ENCODE data around the gene KRTAP9-1. TPM values are rescaled to one million over a fixed set of nuclear protein-coding genes. Genes with fewer than 3 reads are reported as not detected.
"Not testable (repeated sequence)": the region's sequence is repeated elsewhere in the genome, so short reads cannot be mapped to it uniquely, and the experiment has no call there.

Gene KRTAP9-1
- total and polyA plus RNA-seq, 4 donors = not detected

DNA sequence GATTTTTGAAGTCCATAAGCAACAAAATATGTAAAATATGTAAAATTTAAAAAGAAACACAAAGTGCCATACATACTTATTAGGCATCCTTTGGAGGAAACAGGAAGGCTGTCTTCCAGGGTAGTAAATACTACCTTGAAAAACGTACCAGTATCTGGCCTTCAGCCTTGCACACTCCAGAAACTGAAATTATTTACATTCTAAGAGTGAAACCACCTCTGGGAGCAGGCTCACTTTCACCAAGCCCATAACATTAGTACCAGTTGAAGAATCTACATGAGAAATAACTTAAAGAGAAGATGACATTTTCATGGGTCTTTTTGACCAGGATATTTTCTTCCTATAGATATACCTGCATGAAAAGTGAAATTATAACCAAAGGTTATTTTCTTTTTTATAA lies 6.4 kb downstream of the KRTAP9-1 start:
- H3K27me3 ChIP-seq (ENCODE audit: control insufficient read depth in 1 of 2, insufficient read depth in 2 of 2, low read length in 1 of 2) = no peaks in the 10 kb centered on the region
- no peaks in the 10 kb centered on the region for H3K4me1 ChIP-seq (ENCODE audit: control insufficient read depth in 1 of 2, insufficient read depth in 2 of 2, low read length in 2 of 2)
- DNase-seq = no peak
- no peaks in the 10 kb centered on the region for H3K9me3 ChIP-seq (ENCODE audit: control insufficient read depth, low read length)
- no peak overlapping the region for H3K4me3 ChIP-seq (ENCODE audit: low read length in 2 of 2)
- ATAC-seq (ENCODE audit: low FRiP score) = no peak
- WGBS, 2 donors = 13 to 29% methylated on average over 1 of the region's 1 CpG
- intact Hi-C loops (cut with DNase I) = no loop called here
- no peaks in the 10 kb centered on the region for H3K36me3 ChIP-seq (ENCODE audit: control insufficient read depth in 1 of 2, insufficient read depth in 2 of 2, low read length in 1 of 2)
- no peak overlapping the region for H3K27ac ChIP-seq (ENCODE audit: low read depth in 1 of 2, low read length in 2 of 2)

DNA sequence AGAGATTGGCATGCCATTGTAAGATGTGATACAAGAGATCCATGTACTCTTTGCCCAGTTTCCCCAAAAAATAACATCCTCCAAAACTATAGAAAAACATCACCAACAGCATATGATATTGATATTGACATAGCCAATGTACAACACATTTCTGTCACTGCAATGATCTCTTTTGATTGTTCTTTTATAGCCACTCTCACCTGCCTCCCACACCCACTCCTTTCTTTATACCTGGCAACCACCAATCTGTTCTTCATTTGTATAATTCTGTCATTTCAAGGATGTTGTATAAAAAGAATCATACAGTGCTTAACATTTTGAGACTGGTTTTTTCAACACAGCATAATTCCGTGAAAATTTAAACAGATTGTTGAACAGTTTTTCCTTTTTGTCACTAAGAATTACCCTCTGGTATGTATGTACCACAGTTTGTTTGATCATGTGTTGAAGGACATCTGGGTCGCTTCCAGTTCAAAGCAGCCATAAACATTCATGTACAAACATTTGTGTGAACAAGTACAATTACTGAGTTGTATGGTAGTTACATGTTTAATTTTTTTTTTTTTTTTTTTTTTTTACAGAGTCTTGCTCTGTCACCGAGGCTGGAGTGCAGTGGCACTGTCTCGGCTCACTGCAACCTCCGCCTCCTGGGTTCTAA lies 9.9 kb downstream of the KRTAP9-1 start:
- no peaks in the 10 kb centered on the region for H3K9me3 ChIP-seq (ENCODE audit: control insufficient read depth, low read length)
- WGBS, 2 donors = 62 to 67% methylated on average over 5 of the region's 5 CpGs
- no peaks in the 10 kb centered on the region for H3K36me3 ChIP-seq (ENCODE audit: control insufficient read depth in 1 of 2, insufficient read depth in 2 of 2, low read length in 1 of 2)
- no peaks in the 10 kb centered on the region for H3K4me1 ChIP-seq (ENCODE audit: control insufficient read depth in 1 of 2, insufficient read depth in 2 of 2, low read length in 2 of 2)
- H3K4me3 ChIP-seq (ENCODE audit: low read length in 2 of 2) = no peak overlapping the region
- ATAC-seq (ENCODE audit: low FRiP score) = no peak
- intact Hi-C loops (cut with DNase I) = no loop called here
- H3K27ac ChIP-seq (ENCODE audit: low read depth in 1 of 2, low read length in 2 of 2) = no peak overlapping the region
- H3K27me3 ChIP-seq (ENCODE audit: control insufficient read depth in 1 of 2, insufficient read depth in 2 of 2, low read length in 1 of 2) = no peaks in the 10 kb centered on the region
- no peak for DNase-seq

DNA sequence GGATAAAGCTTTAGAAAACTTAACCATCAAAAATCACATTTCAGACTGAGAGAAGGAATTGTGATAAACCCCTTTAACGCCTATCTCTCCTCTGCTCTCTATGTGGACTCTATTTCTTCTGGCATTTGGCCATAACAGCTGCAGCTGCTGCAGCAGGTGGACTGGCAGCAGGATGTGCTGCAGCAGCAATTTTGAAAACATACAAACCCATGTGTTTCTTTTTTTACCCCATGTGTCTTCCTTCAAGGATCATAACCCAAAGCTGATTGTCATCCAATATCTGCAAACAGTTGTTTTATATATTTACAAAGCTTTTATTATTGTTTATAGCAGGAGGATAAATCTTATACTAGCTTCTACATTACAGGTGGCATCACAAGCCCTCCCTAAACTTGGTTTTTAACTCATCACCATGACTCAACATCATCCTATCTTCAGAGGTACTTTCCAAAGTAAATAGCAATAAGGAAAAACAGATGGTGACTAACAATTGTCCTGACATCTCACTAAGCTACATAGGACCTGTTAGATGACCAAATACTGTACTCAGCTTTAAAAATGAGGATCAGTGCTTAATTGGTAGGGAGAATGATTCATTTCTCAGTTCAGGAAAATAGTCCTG lies 22.3 kb downstream of the KRTAP9-1 start:
- Histone ChIP-seq H3K27me3 (ENCODE audit: control insufficient read depth in 1 of 2, insufficient read depth in 2 of 2, low read length in 1 of 2) (no peaks in the 10 kb centered on the region), H3K4me1 (ENCODE audit: control insufficient read depth in 1 of 2, insufficient read depth in 2 of 2, low read length in 2 of 2) (no peaks in the 10 kb centered on the region), H3K9me3 (ENCODE audit: control insufficient read depth, low read length) (peaks cover 2% of the 10 kb centered on the region), H3K4me3 (ENCODE audit: low read length in 2 of 2) (no peak overlapping the region), H3K36me3 (ENCODE audit: control insufficient read depth in 1 of 2, insufficient read depth in 2 of 2, low read length in 1 of 2) (no peaks in the 10 kb centered on the region), H3K27ac (ENCODE audit: low read depth in 1 of 2, low read length in 2 of 2) (no peak overlapping the region)
- DNase-seq (no peak), ATAC-seq (ENCODE audit: low FRiP score) (no peak)
- WGBS, 2 donors = 35 to 51% methylated on average over 1 of the region's 1 CpG
- intact Hi-C loops (cut with DNase I) = no loop called here

DNA sequence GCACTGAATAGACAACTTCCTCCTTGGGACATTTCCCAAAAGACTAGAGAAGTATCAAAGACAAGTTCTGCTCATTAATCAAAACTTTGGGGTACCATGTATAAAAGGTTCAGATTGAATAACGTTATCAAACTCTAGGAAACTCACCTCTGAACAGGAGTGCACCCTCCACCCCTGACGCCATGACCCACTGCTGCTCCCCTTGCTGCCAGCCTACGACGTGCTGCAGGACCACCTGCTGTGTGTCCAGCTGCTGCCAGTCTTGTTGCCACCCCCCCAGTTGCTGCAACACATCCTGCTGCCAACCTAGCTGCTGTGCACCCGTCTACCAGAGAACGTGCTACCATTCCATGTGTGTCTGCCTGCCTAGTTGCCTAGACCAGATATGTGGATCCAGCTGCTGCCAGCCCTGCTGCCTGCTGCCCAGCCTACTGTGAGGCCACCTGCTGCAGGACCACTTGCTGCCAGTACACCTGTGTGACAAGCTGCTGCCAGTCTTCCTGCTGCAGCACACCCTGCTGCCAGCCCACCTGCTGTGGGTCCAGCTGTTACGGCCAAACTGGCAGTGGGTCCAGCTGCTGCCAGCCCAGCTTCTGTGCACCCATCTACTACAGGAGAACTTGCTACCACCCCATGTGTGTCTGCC lies 23.0 kb downstream of the KRTAP9-1 start:
- 60 to 63% methylated on average over 7 of the region's 7 CpGs for WGBS, 2 donors
- DNase-seq = no peak

DNA sequence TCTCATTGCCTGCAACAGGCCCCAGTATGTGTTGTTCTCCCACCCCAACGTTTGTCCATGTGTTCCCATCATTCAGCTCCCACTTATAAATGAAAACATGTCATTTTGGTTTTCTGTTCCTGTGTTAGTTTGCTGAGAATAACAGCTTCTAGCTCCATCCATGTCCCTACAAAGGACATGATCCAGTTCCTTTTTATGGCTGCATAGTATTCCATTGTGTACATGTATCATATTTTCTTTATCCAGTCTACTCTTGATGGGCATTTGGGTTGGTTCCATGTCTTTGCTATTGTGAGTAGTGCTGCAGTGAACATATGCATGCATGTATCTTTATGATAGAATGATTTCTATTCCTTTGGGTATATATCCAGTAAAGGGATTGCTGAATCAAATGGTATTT lies 26.0 kb downstream of the KRTAP9-1 start:
- no peaks in the 10 kb centered on the region for H3K9me3 ChIP-seq (ENCODE audit: control insufficient read depth, low read length)
- WGBS, 2 donors = 51 to 55% methylated on average over 1 of the region's 1 CpG
- intact Hi-C loops (cut with DNase I) = no loop called here
- no peak for ATAC-seq (ENCODE audit: low FRiP score)
- H3K36me3 ChIP-seq (ENCODE audit: control insufficient read depth in 1 of 2, insufficient read depth in 2 of 2, low read length in 1 of 2) = no peaks in the 10 kb centered on the region
- no peaks in the 10 kb centered on the region for H3K27me3 ChIP-seq (ENCODE audit: control insufficient read depth in 1 of 2, insufficient read depth in 2 of 2, low read length in 1 of 2)
- no peaks in the 10 kb centered on the region for H3K4me1 ChIP-seq (ENCODE audit: control insufficient read depth in 1 of 2, insufficient read depth in 2 of 2, low read length in 2 of 2)
- no peak for DNase-seq
- H3K4me3 ChIP-seq (ENCODE audit: low read length in 2 of 2) = no peak overlapping the region
- no peak overlapping the region for H3K27ac ChIP-seq (ENCODE audit: low read depth in 1 of 2, low read length in 2 of 2)

More for the DNA sequence above, 23.0 kb downstream of the KRTAP9-1 start:
- no peak overlapping the region for H3K4me3 ChIP-seq (ENCODE audit: low read length in 2 of 2)
- H3K4me1 ChIP-seq (ENCODE audit: control insufficient read depth in 1 of 2, insufficient read depth in 2 of 2, low read length in 2 of 2) = no peaks in the 10 kb centered on the region
- intact Hi-C loops (cut with DNase I) = no loop called here
- peaks cover 2% of the 10 kb centered on the region for H3K9me3 ChIP-seq (ENCODE audit: control insufficient read depth, low read length)
- no peak for ATAC-seq (ENCODE audit: low FRiP score)
- H3K36me3 ChIP-seq (ENCODE audit: control insufficient read depth in 1 of 2, insufficient read depth in 2 of 2, low read length in 1 of 2) = no peaks in the 10 kb centered on the region
- no peaks in the 10 kb centered on the region for H3K27me3 ChIP-seq (ENCODE audit: control insufficient read depth in 1 of 2, insufficient read depth in 2 of 2, low read length in 1 of 2)
- no peak overlapping the region for H3K27ac ChIP-seq (ENCODE audit: low read depth in 1 of 2, low read length in 2 of 2)

DNA sequence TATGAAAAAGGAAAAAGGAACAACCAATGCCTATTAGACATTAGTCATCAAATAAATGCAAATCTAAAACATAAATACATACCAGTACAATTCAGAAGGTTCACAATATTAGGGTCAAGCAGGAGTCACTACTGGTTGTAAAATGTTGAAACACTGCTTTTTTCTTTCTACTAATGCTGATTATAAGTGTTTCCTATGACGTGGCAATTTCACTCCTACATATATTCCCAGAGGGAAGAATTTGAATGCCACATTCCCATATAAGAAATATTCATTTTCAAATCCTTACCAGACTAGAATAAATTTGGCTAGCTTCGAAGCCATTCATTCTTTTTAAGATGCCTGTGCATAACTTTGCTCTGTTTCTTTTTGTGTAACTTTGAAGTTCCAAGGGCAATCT lies 34.1 kb downstream of the KRTAP9-1 start:
- Histone ChIP-seq H3K4me3 (ENCODE audit: low read length in 2 of 2) (no peak overlapping the region), H3K27me3 (ENCODE audit: control insufficient read depth in 1 of 2, insufficient read depth in 2 of 2, low read length in 1 of 2) (no peaks in the 10 kb centered on the region), H3K36me3 (ENCODE audit: control insufficient read depth in 1 of 2, insufficient read depth in 2 of 2, low read length in 1 of 2) (no peaks in the 10 kb centered on the region), H3K4me1 (ENCODE audit: control insufficient read depth in 1 of 2, insufficient read depth in 2 of 2, low read length in 2 of 2) (no peaks in the 10 kb centered on the region), H3K9me3 (ENCODE audit: control insufficient read depth, low read length) (no peaks in the 10 kb centered on the region), H3K27ac (ENCODE audit: low read depth in 1 of 2, low read length in 2 of 2) (no peak overlapping the region)
- 32 to 40% methylated on average over 2 of the region's 2 CpGs for WGBS, 2 donors
- ATAC-seq (ENCODE audit: low FRiP score) (no peak), DNase-seq (no peak)
- intact Hi-C loops (cut with DNase I) = no loop called here

DNA sequence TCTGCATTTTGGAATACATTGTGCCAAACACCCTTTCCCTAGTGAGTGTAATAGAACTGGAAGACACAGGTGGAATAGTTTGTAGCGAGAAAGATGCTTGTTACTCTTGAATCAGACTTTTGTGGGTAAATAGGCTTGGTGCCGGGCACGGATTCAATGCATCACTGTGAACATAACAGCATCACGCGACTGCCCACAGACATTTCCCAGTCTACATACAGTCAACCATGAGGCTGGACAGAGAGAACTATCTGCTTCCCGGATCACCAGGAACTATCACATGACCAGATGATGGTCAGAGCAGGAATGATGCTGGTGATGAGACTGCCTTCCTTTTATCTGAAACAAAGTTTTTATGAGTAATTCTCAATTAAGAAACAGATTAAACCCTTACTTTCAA lies 36.4 kb downstream of the KRTAP9-1 start:
- intact Hi-C loops (cut with DNase I) = no loop called here
- Histone ChIP-seq H3K4me3 (ENCODE audit: low read length in 2 of 2) (no peak overlapping the region), H3K36me3 (ENCODE audit: control insufficient read depth in 1 of 2, insufficient read depth in 2 of 2, low read length in 1 of 2) (no peaks in the 10 kb centered on the region), H3K9me3 (ENCODE audit: control insufficient read depth, low read length) (no peaks in the 10 kb centered on the region), H3K27me3 (ENCODE audit: control insufficient read depth in 1 of 2, insufficient read depth in 2 of 2, low read length in 1 of 2) (no peaks in the 10 kb centered on the region), H3K27ac (ENCODE audit: low read depth in 1 of 2, low read length in 2 of 2) (no peak overlapping the region), H3K4me1 (ENCODE audit: control insufficient read depth in 1 of 2, insufficient read depth in 2 of 2, low read length in 2 of 2) (no peaks in the 10 kb centered on the region)
- DNase-seq = no peak
- ATAC-seq (ENCODE audit: low FRiP score) = no peak
- 93% methylated on average over 6 of the region's 6 CpGs for WGBS, 2 donors

DNA sequence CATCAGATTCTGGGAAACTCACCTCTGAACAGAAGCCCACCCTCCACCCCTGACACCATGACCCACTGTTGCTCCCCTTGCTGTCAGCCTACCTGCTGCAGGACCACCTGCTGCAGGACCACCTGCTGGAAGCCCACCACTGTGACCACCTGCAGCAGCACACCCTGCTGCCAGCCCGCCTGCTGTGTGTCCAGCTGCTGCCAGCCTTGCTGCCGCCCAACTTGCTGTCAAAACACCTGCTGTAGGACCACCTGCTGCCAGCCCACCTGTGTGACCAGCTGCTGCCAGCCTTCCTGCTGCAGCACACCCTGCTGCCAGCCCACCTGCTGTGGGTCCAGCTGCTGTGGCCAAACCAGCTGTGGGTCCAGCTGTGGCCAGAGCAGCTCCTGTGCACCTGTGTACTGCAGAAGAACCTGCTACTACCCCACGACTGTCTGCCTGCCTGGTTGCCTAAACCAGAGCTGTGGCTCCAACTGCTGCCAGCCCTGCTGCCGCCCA lies 37.0 kb downstream of the KRTAP9-1 start, which contains the start of gene KRTAP9-2:
TSS of gene KRTAP9-2 (plus strand) at position 51 of the 498 bp plus-strand sequence. CDS start at position 58, 7 bp downstream.
- DNase-seq; ATAC-seq (ENCODE audit: low FRiP score); H3K4me3 ChIP-seq (ENCODE audit: low read length in 2 of 2); H3K27ac ChIP-seq (ENCODE audit: low read depth in 1 of 2, low read length in 2 of 2); H3K9me3 ChIP-seq (ENCODE audit: control insufficient read depth, low read length); intact Hi-C loops (cut with DNase I); H3K36me3 ChIP-seq (ENCODE audit: control insufficient read depth in 1 of 2, insufficient read depth in 2 of 2, low read length in 1 of 2); H3K27me3 ChIP-seq (ENCODE audit: control insufficient read depth in 1 of 2, insufficient read depth in 2 of 2, low read length in 1 of 2); H3K4me1 ChIP-seq (ENCODE audit: control insufficient read depth in 1 of 2, insufficient read depth in 2 of 2, low read length in 2 of 2): not testable (repeated sequence)
- 60 to 64% methylated on average over 2 to 4 of the region's 4 CpGs for WGBS, 2 donors

DNA sequence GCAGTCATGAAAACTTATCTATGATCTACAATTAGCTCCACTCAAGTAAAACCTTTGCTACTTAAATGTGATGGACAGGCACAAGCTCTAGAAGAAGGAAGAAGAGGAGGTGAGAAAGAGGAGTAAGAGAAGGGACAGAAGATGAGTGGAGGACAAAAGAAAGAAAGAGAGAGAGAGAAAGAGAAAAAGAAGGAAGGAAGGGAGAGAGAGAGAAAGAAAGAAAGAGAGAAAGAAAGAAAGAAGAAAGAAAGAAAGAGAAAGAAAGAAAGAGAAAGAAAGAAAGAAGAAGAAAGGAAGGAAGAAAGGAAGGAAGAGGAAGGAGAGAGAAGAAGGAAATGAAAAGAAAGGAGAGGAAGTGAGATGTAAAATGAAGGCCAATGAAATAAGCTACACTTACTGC lies 40.4 kb downstream of the KRTAP9-1 start:
- Histone ChIP-seq H3K27me3 (ENCODE audit: control insufficient read depth in 1 of 2, insufficient read depth in 2 of 2, low read length in 1 of 2) (no peaks in the 10 kb centered on the region), H3K9me3 (ENCODE audit: control insufficient read depth, low read length) (no peaks in the 10 kb centered on the region), H3K4me1 (ENCODE audit: control insufficient read depth in 1 of 2, insufficient read depth in 2 of 2, low read length in 2 of 2) (no peaks in the 10 kb centered on the region), H3K27ac (ENCODE audit: low read depth in 1 of 2, low read length in 2 of 2) (no peak overlapping the region), H3K4me3 (ENCODE audit: low read length in 2 of 2) (no peak overlapping the region), H3K36me3 (ENCODE audit: control insufficient read depth in 1 of 2, insufficient read depth in 2 of 2, low read length in 1 of 2) (no peaks in the 10 kb centered on the region)
- DNase-seq (no peak), ATAC-seq (ENCODE audit: low FRiP score) (no peak)
- intact Hi-C loops (cut with DNase I) = no loop called here
